Measurements from ENCODE around the gene RHOT1. TPM values are rescaled to one million over a fixed set of nuclear protein-coding genes. Genes with fewer than 3 reads are reported as not detected.

The RHOT1 gene
- total RNA-seq, 1 experiment from 2014 or later, result 24.4 TPM

GRCh38 chr17:32268734-32269288, 126.5 kb downstream of the RHOT1 start:
- H3K4me1 ChIP-seq (ENCODE audit: insufficient read depth, low read length), result peaks cover 10% of the 10 kb centered on the region; the same call in 1 of the 2 replicates
- H3K27me3 Mint-ChIP-seq (ENCODE audit: low read depth), result peaks cover 62% of the 10 kb centered on the region
- no peak for TF ChIP-seq CTCF (conservative IDR thresholded peaks at IDR 0.05)
- H2BK20ac ChIP-seq (ENCODE audit: low read depth, low read length, poor library complexity, severe bottlenecking), result no peak overlapping the region
- no peak overlapping the region for H3T11ph ChIP-seq (ENCODE audit: low read length)
- H3K14ac ChIP-seq (ENCODE audit: insufficient read depth, low read length), result no peak overlapping the region
- DNase-seq, result no peak
- no CpG with 5 or more reads among the region's 7 CpGs for WGBS (ENCODE audit: extremely low coverage, insufficient read length, low lambda C conversion rate)
- no peaks in the 10 kb centered on the region for H3K79me1 ChIP-seq (ENCODE audit: insufficient read depth, low read depth, low read length, poor library complexity, severe bottlenecking)
- no peak overlapping the region for H2BK15ac ChIP-seq (ENCODE audit: low read depth, low read length)
- no peak overlapping the region for H3K9ac ChIP-seq (ENCODE audit: extremely low read depth, insufficient read length, low read length)
- peaks cover 48 to 63% of the 10 kb centered on the region in 2 experiments for H3K4me1 Mint-ChIP-seq
- peaks cover 0 to 5% (median 1%) of the 10 kb centered on the region in 3 experiments; a peak in 5 of 7 replicates for H3K36me3 Mint-ChIP-seq (ENCODE audit: insufficient read depth in 1 of 3, low read depth in 3 of 3)
- no peaks in the 10 kb centered on the region for H4K20me1 ChIP-seq (ENCODE audit: control insufficient read depth, insufficient read depth, insufficient read length)
- no peaks in the 10 kb centered on the region for H3K9me3 ChIP-seq (ENCODE audit: control insufficient read depth, low read depth, low read length)
- no peak overlapping the region for H2AFZ ChIP-seq (ENCODE audit: low read length)
- no peak overlapping the region for H2BK12ac ChIP-seq (ENCODE audit: insufficient read length, low read depth, low read length)
- no peak overlapping the region for H3K18ac ChIP-seq (ENCODE audit: insufficient read length, low read depth, low read length)
- H4K5ac ChIP-seq (ENCODE audit: insufficient read length, low read depth, low read length), result no peak overlapping the region
- H3K23ac ChIP-seq (ENCODE audit: insufficient read length, low read depth, low read length), result no peak overlapping the region
- H2AK5ac ChIP-seq (ENCODE audit: insufficient read length, low read length), result no peak overlapping the region
- H2BK120ac ChIP-seq (ENCODE audit: low read depth, low read length, poor library complexity, severe bottlenecking), result no peak overlapping the region
- H3K56ac ChIP-seq (ENCODE audit: insufficient read length, low read depth, low read length), result no peak overlapping the region
- no peaks in the 10 kb centered on the region for H3K79me2 ChIP-seq (ENCODE audit: insufficient read depth, low read length)
- no peak overlapping the region for H3K27ac ChIP-seq (ENCODE audit: insufficient read length, low read depth, low read length)
- peaks cover 6% of the 10 kb centered on the region; the same call in 1 of the 2 replicates for H3K27me3 ChIP-seq (ENCODE audit: insufficient read depth, low read length)
- H3K27ac Mint-ChIP-seq, result no peak overlapping the region
- no peak overlapping the region for H4K8ac ChIP-seq (replicated peaks; ENCODE audit: insufficient read length, low read depth, low read length)
- no peak overlapping the region for H3K4me2 ChIP-seq (ENCODE audit: insufficient read depth, insufficient read length, low read length)
- no peak overlapping the region for H4K91ac ChIP-seq (ENCODE audit: insufficient read length, low read depth, low read length)
- H3K4ac ChIP-seq (ENCODE audit: low read depth, low read length), result no peak overlapping the region
- H3K23me2 ChIP-seq (ENCODE audit: insufficient read length, low read depth, low read length, poor library complexity, severe bottlenecking), result peaks cover 14% of the 10 kb centered on the region
- peak overlapping the region in 1 of 2 experiments; percentile 16; a peak in 1 of 5 replicates for H3K4me3 Mint-ChIP-seq
- H2BK5ac ChIP-seq (ENCODE audit: insufficient read length, low read length), result no peak overlapping the region
- H3K9me3 Mint-ChIP-seq, result no peaks in the 10 kb centered on the region

Measured in H9 (cell line).